ENCODE data around the gene B9D1. TPM values are rescaled to one million over a fixed set of nuclear protein-coding genes. Genes with fewer than 3 reads are reported as not detected.

Gene B9D1
- total and polyA plus RNA-seq, 3 donors from 2014 or later = 42.1 to 132 (median 59.9) TPM

DNA sequence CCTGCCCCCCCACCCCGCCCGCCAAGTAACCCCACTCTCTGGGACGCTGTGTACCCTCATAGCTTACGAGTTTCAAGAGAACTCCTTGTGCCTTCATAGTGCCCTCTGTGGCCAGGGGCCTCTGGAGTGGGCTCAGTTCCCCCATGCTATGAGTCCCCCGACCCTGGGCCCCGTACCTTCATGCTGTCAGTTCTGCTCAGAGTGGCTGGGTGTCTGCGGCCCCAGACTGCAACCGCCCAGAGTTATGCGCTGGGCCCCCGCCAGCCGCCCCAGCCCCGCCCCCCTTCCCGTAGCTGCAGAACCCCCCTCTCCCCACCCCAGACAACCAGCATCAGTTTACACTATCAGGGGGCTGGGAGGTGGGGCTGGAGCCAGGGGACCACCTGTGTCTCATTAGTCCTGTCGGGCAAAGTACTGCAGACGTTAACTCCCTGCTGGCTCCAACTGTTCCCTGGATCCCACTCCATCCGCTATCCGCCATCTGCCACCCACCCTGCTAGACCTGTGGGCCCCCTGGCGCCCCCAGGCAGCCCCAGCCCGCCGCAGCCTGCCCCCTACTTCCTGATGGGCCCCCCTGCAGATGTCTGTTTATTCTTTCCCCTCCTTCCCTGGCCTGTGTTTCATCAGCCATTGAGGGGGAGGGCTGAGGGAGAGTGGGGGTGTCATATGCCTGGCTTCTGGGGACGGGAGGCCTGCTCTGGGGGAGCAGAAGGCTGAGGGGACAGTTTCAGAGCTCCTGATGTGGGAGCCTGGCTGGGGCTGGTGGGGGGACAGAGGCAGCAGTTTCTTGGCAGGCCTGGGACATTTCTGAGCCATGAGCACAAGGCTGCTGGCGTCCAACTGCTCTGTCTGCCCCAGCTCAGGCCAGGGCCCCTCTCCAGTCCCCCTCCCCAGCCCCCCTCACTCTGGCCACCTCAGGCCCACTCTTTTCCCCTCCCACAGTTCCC is 24.7 kb upstream of the B9D1 start, which contains the start of gene MFAP4:
MFAP4 (minus strand) TSS at position 217 of the 947 bp plus-strand sequence; CDS start at position 182, 35 bp downstream.
- 32 to 43% methylated on average over 7 to 22 of the region's 22 CpGs for WGBS, 2 donors
- DNase-seq = peak; percentile 74
- Histone ChIP-seq H3K9me3 (no peaks in the 10 kb centered on the region), H3K27ac (peak within 1 kb of the TSS; percentile 79 to 87), H3K27me3 (no peaks in the 10 kb centered on the region), H3K4me1 (peaks cover 64% of the 10 kb centered on the region), H3K4me3 (no peak within 1 kb of the TSS), H3K36me3 (ENCODE audit: low read depth, missing control alignments) (no peaks in the 10 kb centered on the region)
- TF ChIP-seq, protein P1, sequence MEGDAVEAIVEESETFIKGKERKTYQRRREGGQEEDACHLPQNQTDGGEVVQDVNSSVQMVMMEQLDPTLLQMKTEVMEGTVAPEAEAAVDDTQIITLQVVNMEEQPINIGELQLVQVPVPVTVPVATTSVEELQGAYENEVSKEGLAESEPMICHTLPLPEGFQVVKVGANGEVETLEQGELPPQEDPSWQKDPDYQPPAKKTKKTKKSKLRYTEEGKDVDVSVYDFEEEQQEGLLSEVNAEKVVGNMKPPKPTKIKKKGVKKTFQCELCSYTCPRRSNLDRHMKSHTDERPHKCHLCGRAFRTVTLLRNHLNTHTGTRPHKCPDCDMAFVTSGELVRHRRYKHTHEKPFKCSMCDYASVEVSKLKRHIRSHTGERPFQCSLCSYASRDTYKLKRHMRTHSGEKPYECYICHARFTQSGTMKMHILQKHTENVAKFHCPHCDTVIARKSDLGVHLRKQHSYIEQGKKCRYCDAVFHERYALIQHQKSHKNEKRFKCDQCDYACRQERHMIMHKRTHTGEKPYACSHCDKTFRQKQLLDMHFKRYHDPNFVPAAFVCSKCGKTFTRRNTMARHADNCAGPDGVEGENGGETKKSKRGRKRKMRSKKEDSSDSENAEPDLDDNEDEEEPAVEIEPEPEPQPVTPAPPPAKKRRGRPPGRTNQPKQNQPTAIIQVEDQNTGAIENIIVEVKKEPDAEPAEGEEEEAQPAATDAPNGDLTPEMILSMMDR (IDR thresholded peaks at IDR 0.05) = no peak
- no peak for TF ChIP-seq POLR2A (IDR thresholded peaks at IDR 0.05)
- intact Hi-C loops (cut with DNase I; ENCODE audit: low total_unique reads) = no loop called here

DNA sequence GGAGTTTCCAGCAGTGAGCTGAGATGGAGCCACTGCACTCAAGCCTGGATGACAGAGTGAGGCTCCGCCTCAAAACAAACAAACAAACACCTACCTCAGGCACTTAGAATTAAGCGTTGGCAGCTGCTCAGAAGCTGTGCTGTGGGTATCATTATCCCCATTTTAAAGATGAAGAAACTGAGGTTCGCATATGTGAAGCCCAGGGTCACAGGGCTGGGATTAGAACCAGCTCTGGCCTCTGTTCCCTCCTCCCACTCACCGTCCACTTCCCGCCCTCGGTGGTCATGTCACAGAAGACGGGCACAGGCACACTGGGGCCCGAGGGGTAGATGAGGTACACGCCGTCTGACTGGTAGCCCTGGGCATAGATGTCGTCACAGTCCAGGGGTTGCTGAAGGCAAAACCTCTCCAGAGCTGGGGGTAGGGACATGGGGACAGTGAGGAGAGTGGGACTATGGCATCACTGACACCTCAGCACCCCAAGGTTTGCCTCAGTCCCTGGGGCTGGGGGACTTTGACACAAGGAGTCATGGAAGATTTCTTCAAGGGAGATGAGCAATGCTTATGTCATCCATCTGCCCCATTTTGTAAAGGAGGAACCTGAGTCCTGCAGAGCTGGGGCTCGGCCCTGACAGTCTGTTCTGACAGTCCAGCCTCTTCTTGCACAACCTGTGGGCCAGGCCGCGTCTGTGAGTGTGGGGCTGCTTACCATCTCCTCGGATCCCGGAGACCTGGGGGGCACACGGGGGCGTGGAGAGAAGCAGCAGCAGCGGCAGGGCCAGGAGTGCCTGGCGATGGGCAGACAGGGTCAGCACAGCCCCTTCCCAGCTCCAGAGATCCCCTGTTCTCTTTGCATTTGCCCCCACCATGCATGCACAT is 23.8 kb upstream of the B9D1 start:
- no peaks in the 10 kb centered on the region for H3K27me3 ChIP-seq
- DNase-seq = peak; percentile 51
- H3K27ac ChIP-seq = peak overlapping the region; percentile 79 to 87
- H3K4me3 ChIP-seq = no peak overlapping the region
- WGBS, 2 donors = 57 to 73% methylated on average over 15 to 20 of the region's 20 CpGs
- TF ChIP-seq, protein P1 (IDR thresholded peaks at IDR 0.05) = no peak
- no peak for TF ChIP-seq POLR2A (IDR thresholded peaks at IDR 0.05)
- peaks cover 64% of the 10 kb centered on the region for H3K4me1 ChIP-seq
- H3K36me3 ChIP-seq (ENCODE audit: low read depth, missing control alignments) = no peaks in the 10 kb centered on the region
- no peaks in the 10 kb centered on the region for H3K9me3 ChIP-seq
- intact Hi-C loops (cut with DNase I; ENCODE audit: low total_unique reads) = no loop called here

DNA sequence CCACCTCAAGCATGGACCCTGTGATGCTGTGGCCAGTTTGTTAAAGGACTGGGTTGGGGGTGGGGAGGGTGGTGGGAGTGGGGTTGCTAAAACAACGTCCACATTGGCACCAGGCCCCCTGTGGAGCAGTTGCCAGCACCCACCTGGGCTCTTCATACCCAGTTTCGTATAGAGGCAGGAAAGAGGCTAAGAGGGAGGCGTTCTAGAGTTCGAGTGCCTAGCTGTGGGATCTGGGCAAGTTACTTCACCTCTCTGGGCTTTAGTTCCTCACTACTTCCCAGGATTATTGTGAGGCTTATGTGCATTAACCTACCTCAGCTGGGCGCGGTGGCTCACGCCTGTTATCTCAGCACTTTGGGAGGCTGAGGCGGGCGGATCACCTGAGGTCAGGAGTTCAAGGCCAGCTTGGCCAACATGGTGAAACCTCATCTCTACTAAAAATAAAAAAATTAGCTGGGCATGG is 23.0 kb upstream of the B9D1 start:
- Histone ChIP-seq H3K27ac (peak overlapping the region; percentile 79 to 87), H3K4me3 (no peak overlapping the region), H3K36me3 (ENCODE audit: low read depth, missing control alignments) (no peaks in the 10 kb centered on the region), H3K27me3 (no peaks in the 10 kb centered on the region), H3K4me1 (peaks cover 62% of the 10 kb centered on the region), H3K9me3 (no peaks in the 10 kb centered on the region)
- intact Hi-C loops (cut with DNase I; ENCODE audit: low total_unique reads) = no loop called here
- no peak for TF ChIP-seq POLR2A (IDR thresholded peaks at IDR 0.05)
- TF ChIP-seq, protein P1 (IDR thresholded peaks at IDR 0.05) = no peak
- 88 to 89% methylated on average over 8 to 9 of the region's 9 CpGs for WGBS, 2 donors
- DNase-seq = no peak

DNA sequence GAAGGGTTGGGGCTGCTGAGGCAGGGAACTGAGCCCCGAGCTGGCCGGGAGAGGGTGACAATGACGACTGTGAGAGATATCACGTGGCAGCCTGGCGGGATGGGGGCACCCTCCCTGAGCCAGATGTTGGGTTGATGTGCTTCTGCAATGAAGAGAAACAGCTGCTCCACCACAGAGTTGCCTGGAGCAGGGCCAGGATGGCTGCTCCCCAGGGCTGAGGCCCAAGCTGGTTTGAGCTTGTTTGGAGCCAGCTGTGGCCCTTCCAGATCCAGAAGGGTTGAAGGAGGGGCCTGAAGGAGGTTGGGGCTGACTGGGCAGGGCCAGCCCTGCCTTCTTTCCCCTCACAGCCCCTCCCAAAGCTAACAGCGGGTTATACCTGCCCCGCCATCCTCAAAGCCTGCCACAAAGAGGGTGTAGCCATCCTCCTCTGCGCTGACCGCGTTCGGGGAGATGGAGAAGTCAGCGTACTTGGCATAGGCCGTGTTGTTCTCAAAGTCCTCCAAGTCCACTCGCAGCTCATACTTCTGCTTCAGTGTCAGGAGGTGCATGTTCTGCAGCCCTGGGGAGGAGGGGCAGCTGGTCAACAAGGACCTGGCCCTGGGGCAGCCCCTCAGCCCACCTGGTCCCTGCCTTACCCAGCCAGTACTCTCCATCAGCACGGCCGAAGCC is 22.3 kb upstream of the B9D1 start:
- H3K27ac ChIP-seq = peak overlapping the region; percentile 79 to 87
- H3K4me1 ChIP-seq = peaks cover 55% of the 10 kb centered on the region
- no peaks in the 10 kb centered on the region for H3K9me3 ChIP-seq
- TF ChIP-seq, protein P1 (IDR thresholded peaks at IDR 0.05) = no peak
- no peak for TF ChIP-seq POLR2A (IDR thresholded peaks at IDR 0.05)
- peak; percentile 67 for DNase-seq
- no peaks in the 10 kb centered on the region for H3K36me3 ChIP-seq (ENCODE audit: low read depth, missing control alignments)
- intact Hi-C loops (cut with DNase I; ENCODE audit: low total_unique reads) = no loop called here
- H3K27me3 ChIP-seq = no peaks in the 10 kb centered on the region
- 51 to 54% methylated on average over 5 to 16 of the region's 16 CpGs for WGBS, 2 donors
- H3K4me3 ChIP-seq = no peak overlapping the region

All from testis (tissue), 3 donors.